Measurements from ENCODE around the gene ANO4. TPM values are rescaled to one million over a fixed set of nuclear protein-coding genes. Genes with fewer than 3 reads are reported as not detected.
A peak's percentile ranks its signal among the peaks of the same experiment; 100 is the strongest.
"Not testable (repeated sequence)": the region's sequence is repeated elsewhere in the genome, so short reads cannot be mapped to it uniquely, and the experiment has no call there.

The ANO4 gene
- total RNA-seq, 1 donor from 2014 or later = not detected

GRCh38 chr12:101076921-101077320 is 282.3 kb downstream of the ANO4 start:
- DNase-seq = no peak
- H3K9me3 Mint-ChIP-seq = no peaks in the 10 kb centered on the region
- no peak overlapping the region for H3K27ac Mint-ChIP-seq
- H3K4me1 Mint-ChIP-seq = peaks cover 13% of the 10 kb centered on the region
- H3K4me3 Mint-ChIP-seq = no peak overlapping the region
- no peaks in the 10 kb centered on the region for H3K36me3 Mint-ChIP-seq (ENCODE audit: low read depth)
- intact Hi-C loops (cut with micrococcal nuclease) = no loop called here
- no peaks in the 10 kb centered on the region for H3K27me3 Mint-ChIP-seq

GRCh38 chr12:101077791-101078528 is 283.4 kb downstream of the ANO4 start:
- intact Hi-C loops (cut with micrococcal nuclease) = no loop called here
- Mint-ChIP-seq H3K9me3 (peaks cover 4% of the 10 kb centered on the region), H3K27me3 (no peaks in the 10 kb centered on the region), H3K4me1 (peaks cover 13% of the 10 kb centered on the region), H3K36me3 (ENCODE audit: low read depth) (no peaks in the 10 kb centered on the region), H3K27ac (peak overlapping the region; percentile 25), H3K4me3 (no peak overlapping the region)
- DNase-seq = no peak

GRCh38 chr12:101078536-101079285 is 284.1 kb downstream of the ANO4 start:
- intact Hi-C loops (cut with micrococcal nuclease) = no loop called here
- H3K27ac Mint-ChIP-seq = no peak overlapping the region
- H3K4me1 Mint-ChIP-seq = peaks cover 13% of the 10 kb centered on the region
- peaks cover 4% of the 10 kb centered on the region for H3K9me3 Mint-ChIP-seq
- no peak overlapping the region for H3K4me3 Mint-ChIP-seq
- H3K27me3 Mint-ChIP-seq = no peaks in the 10 kb centered on the region
- H3K36me3 Mint-ChIP-seq (ENCODE audit: low read depth) = no peaks in the 10 kb centered on the region
- DNase-seq = no peak

- DNase-seq = no peak
- no peak overlapping the region for H3K4me3 Mint-ChIP-seq
- H3K9me3 Mint-ChIP-seq = peaks cover 4% of the 10 kb centered on the region
- intact Hi-C loops (cut with micrococcal nuclease) = no loop called here
- no peaks in the 10 kb centered on the region for H3K36me3 Mint-ChIP-seq (ENCODE audit: low read depth)
- H3K27me3 Mint-ChIP-seq = no peaks in the 10 kb centered on the region
- no peak overlapping the region for H3K27ac Mint-ChIP-seq
- peaks cover 13% of the 10 kb centered on the region for H3K4me1 Mint-ChIP-seq
These were observed 288.1 kb downstream of the ANO4 start for GRCh38 chr12:101082706-101083105.

DNA sequence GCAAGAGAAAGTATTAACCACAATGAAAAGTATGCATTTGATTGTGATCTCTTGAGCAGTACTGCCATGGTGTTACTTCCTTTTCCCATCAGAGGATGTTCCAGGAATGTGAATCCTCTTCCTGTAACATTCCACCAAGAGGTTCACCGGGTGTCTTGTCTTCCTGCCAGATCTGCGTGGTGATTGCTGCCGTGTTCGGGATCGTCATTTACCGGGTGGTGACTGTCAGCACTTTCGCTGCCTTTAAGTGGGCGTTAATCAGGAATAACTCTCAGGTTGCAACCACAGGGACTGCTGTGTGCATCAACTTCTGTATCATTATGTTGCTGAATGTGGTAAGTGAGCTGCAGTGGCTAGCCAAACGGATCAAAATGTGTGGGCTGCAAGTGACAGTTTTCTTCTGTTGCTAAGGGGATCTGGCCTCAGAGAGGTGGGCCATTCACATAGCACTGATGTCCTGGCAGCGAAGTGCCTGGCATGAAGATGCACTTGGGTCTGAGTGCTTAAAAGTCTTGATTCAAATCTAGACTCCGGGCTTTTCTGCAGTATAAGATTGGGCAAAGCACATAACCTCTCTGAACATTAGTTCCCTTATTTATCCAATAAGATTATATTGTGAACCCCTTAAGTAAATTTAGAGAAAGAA is 292.0 kb downstream of the ANO4 start:
- H3K36me3 Mint-ChIP-seq (ENCODE audit: low read depth) = no peaks in the 10 kb centered on the region
- H3K27me3 Mint-ChIP-seq = no peaks in the 10 kb centered on the region
- H3K4me1 Mint-ChIP-seq = no peaks in the 10 kb centered on the region
- intact Hi-C loops (cut with micrococcal nuclease) = no loop called here
- DNase-seq = no peak
- H3K27ac Mint-ChIP-seq = no peak overlapping the region
- H3K4me3 Mint-ChIP-seq = no peak overlapping the region
- H3K9me3 Mint-ChIP-seq = peaks cover 4% of the 10 kb centered on the region

- Mint-ChIP-seq H3K36me3 (ENCODE audit: low read depth) (no peaks in the 10 kb centered on the region), H3K27ac (no peak overlapping the region), H3K9me3 (no peaks in the 10 kb centered on the region), H3K4me1 (no peaks in the 10 kb centered on the region), H3K4me3 (no peak overlapping the region), H3K27me3 (no peaks in the 10 kb centered on the region)
- no peak for DNase-seq
- intact Hi-C loops (cut with micrococcal nuclease) = no loop called here
These were observed 293.3 kb downstream of the ANO4 start for GRCh38 chr12:101087920-101088319.

DNA sequence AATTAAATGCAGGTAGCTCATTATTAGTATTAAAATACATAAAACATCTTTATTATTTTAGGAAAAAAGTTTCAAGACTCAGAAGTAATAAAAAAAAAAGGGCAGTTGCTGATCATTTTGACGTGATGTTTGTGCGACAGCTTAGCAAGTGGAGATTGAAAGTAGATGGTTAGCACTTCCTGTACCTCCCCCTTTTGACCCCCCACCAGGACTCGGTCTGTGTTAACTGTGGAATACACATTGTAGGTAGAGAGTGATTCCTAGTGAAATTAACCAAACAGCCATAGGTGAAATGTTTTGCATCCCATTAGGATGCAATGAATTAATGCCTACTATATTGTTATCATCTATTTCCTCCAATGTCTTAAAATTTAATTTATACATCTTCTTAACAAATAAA is 294.7 kb downstream of the ANO4 start:
- no peaks in the 10 kb centered on the region for H3K27me3 Mint-ChIP-seq
- H3K27ac Mint-ChIP-seq = no peak overlapping the region
- H3K36me3 Mint-ChIP-seq (ENCODE audit: low read depth) = no peaks in the 10 kb centered on the region
- intact Hi-C loops (cut with micrococcal nuclease) = no loop called here
- no peak for DNase-seq
- H3K4me1 Mint-ChIP-seq = no peaks in the 10 kb centered on the region
- H3K9me3 Mint-ChIP-seq = no peaks in the 10 kb centered on the region
- no peak overlapping the region for H3K4me3 Mint-ChIP-seq

DNA sequence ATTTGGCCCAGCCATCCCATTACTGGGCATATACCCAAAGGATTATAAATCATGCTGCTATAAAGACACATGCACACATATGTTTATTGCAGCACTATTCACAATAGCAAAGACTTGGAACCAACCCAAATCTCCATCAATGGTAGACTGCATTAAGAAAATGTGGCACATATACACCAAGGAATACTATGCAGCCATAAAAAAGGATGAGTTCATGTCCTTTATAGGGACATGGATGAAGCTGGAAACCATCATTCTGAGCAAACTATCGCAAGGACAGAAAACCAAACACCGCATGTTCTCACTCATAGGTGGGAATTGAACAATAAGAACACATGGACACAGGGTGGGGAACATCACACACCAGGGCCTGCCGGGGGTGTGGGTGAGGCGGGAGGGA is 295.6 kb downstream of the ANO4 start:
- H3K27me3 Mint-ChIP-seq; H3K4me3 Mint-ChIP-seq; H3K36me3 Mint-ChIP-seq (ENCODE audit: low read depth); H3K4me1 Mint-ChIP-seq; H3K9me3 Mint-ChIP-seq; intact Hi-C loops (cut with micrococcal nuclease); H3K27ac Mint-ChIP-seq; DNase-seq: not testable (repeated sequence)

- no peak overlapping the region for H3K4me3 Mint-ChIP-seq
- intact Hi-C loops (cut with micrococcal nuclease) = no loop called here
These were observed 303.4 kb downstream of the ANO4 start for GRCh38 chr12:101097829-101098580.

GRCh38 chr12:101107032-101107763 is 312.6 kb downstream of the ANO4 start:
- no peaks in the 10 kb centered on the region for H3K27me3 Mint-ChIP-seq
- intact Hi-C loops (cut with micrococcal nuclease) = no loop called here
- H3K4me3 Mint-ChIP-seq = no peak overlapping the region
- H3K4me1 Mint-ChIP-seq = no peaks in the 10 kb centered on the region
- no peak for DNase-seq
- H3K36me3 Mint-ChIP-seq (ENCODE audit: low read depth) = no peaks in the 10 kb centered on the region
- no peak overlapping the region for H3K27ac Mint-ChIP-seq
- peaks cover 3% of the 10 kb centered on the region for H3K9me3 Mint-ChIP-seq

More at GRCh38 chr12:101097829-101098580, 303.4 kb downstream of the ANO4 start:
- Mint-ChIP-seq H3K4me1 (no peaks in the 10 kb centered on the region), H3K36me3 (ENCODE audit: low read depth) (no peaks in the 10 kb centered on the region), H3K27ac (no peak overlapping the region), H3K9me3 (no peaks in the 10 kb centered on the region), H3K27me3 (no peaks in the 10 kb centered on the region)
- peak; percentile 13 for DNase-seq

- intact Hi-C loops (cut with micrococcal nuclease) = no loop called here
- H3K4me1 Mint-ChIP-seq = no peaks in the 10 kb centered on the region
- no peak for DNase-seq
- no peaks in the 10 kb centered on the region for H3K36me3 Mint-ChIP-seq (ENCODE audit: low read depth)
- H3K27me3 Mint-ChIP-seq = no peaks in the 10 kb centered on the region
- no peak overlapping the region for H3K4me3 Mint-ChIP-seq
- H3K27ac Mint-ChIP-seq = no peak overlapping the region
- H3K9me3 Mint-ChIP-seq = peaks cover 3% of the 10 kb centered on the region
These were observed 313.6 kb downstream of the ANO4 start for GRCh38 chr12:101108130-101108529.

DNA sequence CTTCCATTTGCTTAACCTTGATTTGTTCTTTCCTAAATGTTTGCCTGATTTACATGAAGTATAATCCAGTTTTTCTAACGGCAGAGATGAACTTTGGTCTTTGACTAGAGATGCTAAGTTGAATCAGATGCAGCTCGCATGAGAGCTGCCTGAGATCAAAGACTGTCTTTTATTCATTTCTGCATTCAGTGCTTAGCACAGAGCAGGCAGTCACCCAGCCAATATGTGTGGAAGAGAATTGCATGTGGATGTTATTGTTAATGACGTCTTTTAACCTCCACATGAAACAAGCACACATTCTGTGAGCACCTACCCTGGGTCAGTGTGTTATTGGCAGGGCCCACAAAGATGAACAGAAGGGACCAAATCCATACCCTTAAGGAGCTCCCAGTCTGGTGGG is 316.3 kb downstream of the ANO4 start:
- Mint-ChIP-seq H3K4me1 (no peaks in the 10 kb centered on the region), H3K27me3 (no peaks in the 10 kb centered on the region), H3K36me3 (ENCODE audit: low read depth) (no peaks in the 10 kb centered on the region), H3K27ac (no peak overlapping the region), H3K4me3 (no peak overlapping the region), H3K9me3 (no peaks in the 10 kb centered on the region)
- no peak for DNase-seq
- intact Hi-C loops (cut with micrococcal nuclease) = no loop called here

- Mint-ChIP-seq H3K36me3 (ENCODE audit: low read depth) (no peaks in the 10 kb centered on the region), H3K9me3 (no peaks in the 10 kb centered on the region), H3K4me3 (no peak overlapping the region), H3K4me1 (no peaks in the 10 kb centered on the region), H3K27ac (no peak overlapping the region), H3K27me3 (no peaks in the 10 kb centered on the region)
- intact Hi-C loops (cut with micrococcal nuclease) = no loop called here
- no peak for DNase-seq
These were observed 316.9 kb downstream of the ANO4 start for GRCh38 chr12:101111441-101111840.

All from activated CD4-positive, alpha-beta T cell treated with anti-CD3 and anti-CD28 coated beads, Interleukin-2, amount 10 ng/mL, durations not matched to agents 24 days and 14 days (primary cell).